Measurements from ENCODE around the gene TNFSF18.
"Not testable (repeated sequence)": the region's sequence is repeated elsewhere in the genome, so short reads cannot be mapped to it uniquely, and the experiment has no call there.

Gene TNFSF18, protein sequence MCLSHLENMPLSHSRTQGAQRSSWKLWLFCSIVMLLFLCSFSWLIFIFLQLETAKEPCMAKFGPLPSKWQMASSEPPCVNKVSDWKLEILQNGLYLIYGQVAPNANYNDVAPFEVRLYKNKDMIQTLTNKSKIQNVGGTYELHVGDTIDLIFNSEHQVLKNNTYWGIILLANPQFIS

GRCh38 chr1:173050865-173051264, at the start of gene TNFSF18:
TNFSF18 (minus strand) TSS chr1:173050941; CDS start chr1:173050896, 45 bp downstream.
- no peak for DNase-seq (ENCODE audit: low read depth)

GRCh38 chr1:173099166-173099565, 48.4 kb upstream of the TNFSF18 start:
- no peak for DNase-seq (ENCODE audit: low read depth)

DNA sequence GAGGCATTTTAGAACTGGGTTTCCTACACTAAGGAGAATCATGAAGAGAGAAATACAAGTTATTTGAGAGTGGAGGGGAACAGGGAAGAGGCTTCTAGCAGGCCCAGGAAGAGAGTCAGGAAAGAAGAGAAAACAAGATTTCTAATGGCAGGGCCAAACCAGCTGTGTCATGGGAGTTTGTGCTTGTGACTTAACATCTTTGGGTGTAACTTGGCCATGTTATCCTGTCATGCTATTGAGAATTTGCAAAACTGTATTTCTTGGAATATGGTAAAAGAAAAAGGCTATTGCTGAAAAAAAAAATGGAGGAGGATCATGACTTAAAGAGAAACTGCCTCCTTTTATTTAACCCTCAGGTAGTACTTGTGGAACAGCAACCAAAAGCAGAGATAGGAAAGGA, 47.4 kb upstream of the TNFSF18 start:
- no peak for DNase-seq (ENCODE audit: low read depth)

DNA sequence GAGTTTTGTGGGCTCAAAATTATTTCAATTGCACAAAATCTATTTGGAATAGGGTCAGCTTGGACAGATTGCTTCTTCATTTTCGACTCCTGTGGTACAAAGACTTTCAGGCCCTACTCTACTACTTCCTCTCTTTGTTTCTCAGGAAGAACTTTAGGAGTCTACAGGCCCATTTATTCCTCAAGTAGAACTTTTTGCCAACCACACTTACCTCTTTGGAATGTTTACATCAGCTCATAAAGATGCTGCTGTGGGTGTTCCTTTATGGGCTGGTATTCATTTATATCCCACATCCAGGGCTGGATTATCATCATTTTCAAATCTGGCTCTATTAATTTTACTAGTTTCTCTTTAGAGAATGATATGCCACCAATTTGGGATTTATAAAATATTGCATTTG, 46.3 kb upstream of the TNFSF18 start:
- DNase-seq (ENCODE audit: low read depth) = no peak

- no peak for DNase-seq (ENCODE audit: low read depth)
Observed at GRCh38 chr1:173095632-173096031, 44.9 kb upstream of the TNFSF18 start.

DNA sequence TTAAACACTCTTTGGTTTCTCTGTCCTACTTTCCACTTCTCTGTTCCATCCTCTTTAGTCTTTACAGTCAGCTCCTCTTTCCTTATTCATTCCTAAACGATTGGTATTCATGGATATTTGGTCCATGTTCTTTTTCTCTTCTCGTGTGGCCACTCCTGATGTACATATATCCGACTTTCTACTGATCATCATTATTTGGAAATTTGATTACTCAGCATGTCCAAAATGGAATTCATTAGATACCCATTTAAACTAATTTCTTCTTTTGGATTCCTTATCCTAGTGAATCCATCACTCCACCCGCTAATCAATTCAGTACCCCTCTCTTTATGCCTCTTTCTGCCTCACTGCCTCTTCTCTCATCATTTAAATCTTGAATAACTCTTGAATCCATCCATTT, 43.8 kb upstream of the TNFSF18 start:
- no peak for DNase-seq (ENCODE audit: low read depth)

DNA sequence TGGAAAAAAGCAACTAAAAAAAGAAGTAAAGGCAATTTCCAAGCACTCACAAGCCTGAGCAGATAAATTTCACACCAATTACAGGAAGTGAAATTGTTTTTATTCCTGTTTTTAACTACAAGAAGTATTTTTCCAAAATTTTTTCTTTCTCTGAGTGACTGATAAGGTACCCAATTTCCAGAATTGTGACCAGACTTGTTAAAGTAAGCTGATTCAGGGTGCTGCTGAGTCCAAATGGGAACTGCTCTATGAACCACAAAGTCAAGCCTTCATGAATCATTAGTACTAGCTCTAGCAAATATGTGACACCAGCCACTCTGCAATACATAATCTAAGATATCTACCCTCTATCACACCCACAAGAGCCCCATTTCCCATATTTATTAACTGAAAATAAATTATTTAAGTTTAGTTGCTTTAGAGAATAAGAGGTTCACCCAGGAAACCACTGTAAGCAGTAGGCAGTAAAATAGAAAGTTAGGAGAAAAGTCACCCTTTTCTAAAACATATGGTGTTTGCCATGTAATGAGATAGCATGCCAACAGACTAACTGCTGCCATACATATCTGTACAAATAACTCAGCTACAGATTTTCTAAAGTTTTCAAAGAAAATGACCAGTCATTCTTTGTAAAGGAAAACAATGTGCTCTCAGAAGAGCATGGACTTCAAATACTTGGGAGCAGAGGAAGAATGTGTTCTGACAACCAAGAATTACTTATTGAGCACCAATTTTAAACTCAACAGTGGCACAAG, 43.1 kb upstream of the TNFSF18 start:
- DNase-seq (ENCODE audit: low read depth) = no peak

DNA sequence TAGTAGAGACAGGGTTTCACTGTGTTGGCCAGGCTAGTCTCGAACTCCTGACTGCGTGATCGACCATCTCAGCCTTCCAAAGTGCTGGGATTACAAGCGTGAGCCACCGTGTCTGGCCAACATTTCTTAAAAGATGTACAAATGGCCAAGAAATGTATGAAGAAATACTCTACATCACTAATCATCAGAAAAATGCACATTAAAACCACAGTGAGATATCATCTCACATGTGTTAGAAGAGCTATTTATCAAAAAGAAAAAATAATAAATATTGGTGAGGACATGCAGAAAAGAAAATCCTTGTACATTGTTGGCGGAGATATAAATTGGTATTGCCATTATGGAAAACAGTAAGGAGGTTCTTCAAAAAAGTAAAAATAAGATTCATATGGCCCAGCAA, 33.6 kb upstream of the TNFSF18 start:
- no peak for DNase-seq (ENCODE audit: low read depth)

DNA sequence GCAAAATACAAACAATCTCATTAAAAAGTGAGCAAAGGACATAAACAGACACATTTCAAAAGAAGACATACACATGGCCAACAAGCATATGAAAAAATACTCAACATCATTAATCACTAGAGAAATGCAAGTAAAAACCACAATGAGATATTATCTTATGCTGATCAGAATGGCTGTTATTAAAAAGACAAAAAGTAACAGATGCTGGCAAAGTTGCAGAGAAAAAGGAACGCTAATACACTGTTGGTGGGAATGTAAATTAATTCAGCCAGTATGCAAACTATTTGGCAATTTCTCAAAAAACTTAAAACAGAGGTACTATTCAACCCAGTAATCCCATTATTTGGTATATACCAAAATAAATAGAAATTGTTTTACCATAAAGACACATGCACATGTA, 32.2 kb upstream of the TNFSF18 start:
- no peak for DNase-seq (ENCODE audit: low read depth)

- DNase-seq (ENCODE audit: low read depth) = not testable (repeated sequence)
Observed at GRCh38 chr1:173074217-173074616, 23.5 kb upstream of the TNFSF18 start.

DNA sequence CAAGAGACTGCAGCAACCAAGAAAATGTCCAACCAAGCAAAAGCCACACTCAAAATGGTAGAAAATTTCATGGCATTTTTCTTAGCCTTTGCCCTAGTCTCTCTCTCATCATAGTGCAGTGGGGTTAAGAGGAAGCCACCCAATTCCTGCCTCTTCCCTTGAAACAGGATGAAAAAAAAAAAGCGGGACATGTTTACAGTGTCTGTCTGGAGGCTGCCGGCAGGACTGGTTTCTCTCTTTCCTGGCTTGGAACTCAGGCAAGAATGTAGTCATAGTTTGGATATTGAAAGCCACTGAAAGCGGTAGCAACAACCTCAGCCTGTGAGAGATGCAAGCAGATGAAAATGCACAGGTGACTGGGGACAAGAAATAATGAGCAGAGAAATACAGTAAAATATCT, 13.3 kb upstream of the TNFSF18 start:
- no peak for DNase-seq (ENCODE audit: low read depth)

DNA sequence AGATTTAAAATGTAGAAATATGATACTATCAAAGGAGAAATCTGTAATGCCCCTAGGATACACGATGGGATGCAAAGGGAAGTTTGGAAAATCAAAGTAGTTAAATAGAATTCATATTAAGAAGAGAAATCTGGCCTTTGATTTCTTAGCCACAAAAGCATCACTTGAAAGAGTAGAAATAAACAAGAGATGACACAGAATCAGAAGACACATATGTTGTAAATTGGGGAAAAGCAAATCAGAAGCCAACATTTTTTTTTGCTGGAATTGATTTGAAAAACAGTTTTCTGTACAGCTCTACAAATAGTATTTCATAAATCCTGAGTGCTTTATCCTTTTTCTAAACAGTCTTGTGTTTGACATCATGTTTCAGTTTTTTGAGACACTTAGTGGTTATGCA, 12.4 kb upstream of the TNFSF18 start:
- no peak for DNase-seq (ENCODE audit: low read depth)

- no peak for DNase-seq (ENCODE audit: low read depth)
Observed at GRCh38 chr1:173062150-173062938, 11.6 kb upstream of the TNFSF18 start.

DNA sequence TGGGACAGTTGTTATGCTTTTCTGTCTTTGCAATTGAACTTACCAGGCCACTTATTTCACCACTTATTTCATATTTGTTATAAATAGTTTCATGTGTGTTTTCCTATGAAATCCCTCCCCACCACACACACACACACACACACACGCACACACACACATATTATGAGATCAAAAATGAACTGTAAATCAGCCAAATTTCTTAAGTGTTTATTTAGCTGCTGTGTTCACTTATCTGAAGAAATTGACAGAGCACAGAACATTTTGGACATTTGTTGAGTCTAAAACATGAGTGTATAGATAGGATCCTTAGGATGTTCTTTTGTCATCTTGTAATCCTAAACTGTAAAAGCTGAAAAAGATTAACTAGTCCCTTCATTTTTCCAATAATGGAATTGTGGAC, 7.8 kb upstream of the TNFSF18 start:
- DNase-seq (ENCODE audit: low read depth) = no peak

DNA sequence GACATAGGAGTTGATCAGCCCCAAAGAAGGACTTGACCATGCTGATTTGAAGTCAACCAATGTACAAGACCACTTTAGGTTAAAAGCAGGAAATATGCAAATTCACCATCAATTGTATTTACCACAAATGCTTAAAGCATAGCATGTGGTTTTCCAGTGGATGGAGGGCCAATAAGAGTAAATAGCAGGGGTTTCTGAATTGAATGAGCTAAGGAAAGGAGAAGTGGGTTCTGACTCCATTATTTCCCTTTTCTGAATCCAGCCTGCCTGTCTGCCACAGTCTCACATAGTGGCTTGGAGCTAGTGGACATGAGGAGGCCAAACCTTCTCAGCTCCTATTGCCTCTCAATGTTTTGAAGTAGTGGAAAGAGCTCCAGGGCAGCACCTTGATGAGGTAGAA, 7.2 kb upstream of the TNFSF18 start:
- no peak for DNase-seq (ENCODE audit: low read depth)

DNA sequence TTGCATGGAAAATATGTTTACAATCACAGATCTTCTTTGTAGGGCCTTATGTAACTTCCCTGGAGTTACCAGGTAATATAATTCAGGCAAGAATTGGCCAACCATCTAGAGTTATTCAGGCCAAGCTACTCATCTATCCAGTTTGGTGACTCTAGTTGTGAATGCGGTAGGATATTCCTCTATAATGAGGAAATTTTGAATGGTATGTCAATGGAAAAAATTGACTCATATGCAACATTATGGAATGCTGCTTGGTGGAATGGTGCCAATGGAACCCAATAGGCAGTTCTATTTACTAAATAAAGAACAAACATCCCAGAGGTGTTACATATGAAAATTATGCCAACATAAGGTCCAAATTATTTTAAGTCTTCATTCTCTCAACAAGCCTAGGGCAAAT, 5.6 kb upstream of the TNFSF18 start:
- no peak for DNase-seq (ENCODE audit: low read depth)

DNA sequence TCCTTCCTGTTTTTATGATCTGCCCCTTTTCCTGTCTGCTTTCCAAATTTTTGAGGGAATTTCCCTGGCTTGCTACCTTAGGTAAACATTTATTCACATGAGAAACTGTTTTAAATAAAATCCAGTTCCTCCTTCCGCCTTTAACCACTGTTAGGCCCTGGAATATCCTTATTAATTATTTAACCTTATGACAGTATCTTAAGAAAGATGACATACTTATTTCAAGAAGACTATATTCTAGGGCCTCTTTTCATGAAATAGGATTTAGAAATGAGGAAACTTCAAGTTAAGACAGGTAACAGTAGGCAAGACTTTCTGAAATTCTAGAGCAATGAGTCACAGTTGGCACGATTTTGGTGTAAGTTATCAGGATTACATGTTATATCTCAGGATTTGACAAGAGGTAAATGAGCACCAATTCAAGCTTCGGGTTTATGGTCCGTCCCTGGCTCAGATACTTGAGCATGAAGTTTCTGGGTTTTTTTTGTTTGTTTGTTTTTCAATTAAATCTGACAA, 2.0 kb upstream of the TNFSF18 start:
- DNase-seq (ENCODE audit: low read depth) = no peak

GRCh38 chr1:173049322-173049633, 1.5 kb downstream of the TNFSF18 start:
- DNase-seq (ENCODE audit: low read depth) = no peak

DNA sequence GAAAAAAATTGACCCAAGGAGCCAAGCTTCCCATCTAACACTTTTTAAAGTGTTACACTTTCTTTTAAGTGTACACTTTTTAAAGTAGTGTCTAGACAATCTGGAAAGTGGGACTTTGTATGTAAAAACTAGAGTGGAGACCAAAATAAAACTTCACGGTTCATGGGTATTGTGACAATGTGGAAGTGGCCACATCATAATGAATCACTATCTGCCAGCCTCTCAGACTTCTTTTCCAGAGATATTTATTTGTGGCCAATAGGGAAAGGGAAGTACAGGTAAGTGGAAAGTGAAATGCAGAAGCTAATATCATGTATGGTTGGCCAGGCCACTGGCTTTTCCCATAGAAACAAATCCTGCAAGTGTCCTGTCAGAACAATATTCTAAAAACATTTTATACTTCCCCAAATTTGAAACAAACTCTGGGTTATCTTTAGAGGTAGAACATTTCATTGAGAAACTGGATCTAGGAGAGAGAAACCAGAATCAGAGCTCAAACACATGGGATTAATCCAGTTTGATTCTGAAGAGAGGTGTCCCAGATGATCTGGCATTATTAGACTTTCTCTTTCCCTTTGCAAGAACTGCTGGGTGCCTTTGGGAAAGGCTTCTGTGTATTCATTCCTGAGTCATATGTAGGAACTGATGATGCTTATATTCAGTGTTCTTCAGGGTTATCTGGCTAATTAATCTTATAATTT, 2.0 kb downstream of the TNFSF18 start:
- DNase-seq (ENCODE audit: low read depth) = no peak

DNA sequence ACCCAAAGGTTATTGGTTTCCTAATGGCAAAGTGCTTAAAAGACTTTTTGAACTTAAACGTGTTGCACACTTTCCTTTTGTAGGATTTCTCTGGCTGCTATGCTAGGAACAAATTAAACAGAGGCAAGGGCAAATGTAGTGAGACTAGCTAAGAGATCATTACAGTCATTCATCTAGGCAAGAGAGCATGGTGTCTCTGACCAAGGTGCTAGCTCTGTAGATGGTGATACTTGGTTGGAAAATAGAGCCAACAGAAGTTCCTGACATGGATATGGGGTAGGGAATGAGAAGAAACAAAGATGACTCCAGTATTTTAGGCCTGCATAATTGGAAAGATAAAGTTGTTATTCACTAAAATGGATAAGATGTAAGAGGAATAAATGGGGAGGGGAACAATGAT, 6.1 kb downstream of the TNFSF18 start:
- DNase-seq (ENCODE audit: low read depth) = no peak

DNA sequence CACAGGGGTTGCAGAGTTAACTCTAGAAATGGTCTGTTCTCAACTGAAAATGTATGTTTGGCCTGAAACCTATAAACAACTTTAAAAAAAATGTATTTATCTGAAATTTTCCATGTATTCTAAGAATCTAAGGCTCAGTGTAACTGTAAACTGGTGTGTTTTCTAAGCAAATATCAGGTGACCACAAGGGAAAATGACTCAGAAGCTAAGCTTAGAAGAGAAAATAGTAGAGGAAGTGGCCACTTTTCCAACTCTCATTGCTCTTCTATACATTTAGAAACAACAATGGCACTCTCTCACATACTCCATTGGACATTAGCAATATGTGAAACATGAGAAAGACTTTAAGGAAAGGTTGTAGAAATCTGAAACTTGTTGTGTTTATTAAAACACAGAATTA, 7.5 kb downstream of the TNFSF18 start:
- DNase-seq (ENCODE audit: low read depth) = no peak

- DNase-seq (ENCODE audit: low read depth) = no peak
Observed at GRCh38 chr1:173042806-173043205, 7.9 kb downstream of the TNFSF18 start.

- DNase-seq (ENCODE audit: low read depth) = no peak
Observed at GRCh38 chr1:173039626-173040025, 11.1 kb downstream of the TNFSF18 start.
